Ectodermal cell (in vitro differentiated cells): Measurements from ENCODE around the gene XDH.

Source experiments
- H3K27ac ChIP-seq: 2 replicates; pipeline ENCODE4 v1.7.0; 2013; ENCODE audit warnings: mild to moderate bottlenecking, low read depth, low read length; ENCODE audit not compliant: insufficient read depth, poor library complexity, severe bottlenecking
- H3K27me3 ChIP-seq: 2 replicates; pipeline ENCODE4 v1.7.0; 2013; ENCODE audit warnings: mild to moderate bottlenecking, low read length; ENCODE audit not compliant: insufficient read depth, control insufficient read depth, poor library complexity, severe bottlenecking
- H3K36me3 ChIP-seq: one replicate; pipeline ENCODE4 v1.7.0; 2013; ENCODE audit warnings: low read length; ENCODE audit not compliant: control insufficient read depth, insufficient read depth
- H3K4me1 ChIP-seq: one replicate; pipeline ENCODE4 v1.7.0; 2013; ENCODE audit warnings: low read length; ENCODE audit not compliant: control insufficient read depth, insufficient read depth
- H3K4me3 ChIP-seq: 2 replicates; pipeline ENCODE4 v1.7.0; 2013; ENCODE audit warnings: low read depth, low read length, control low read depth; ENCODE audit not compliant: insufficient read depth
- H3K9me3 ChIP-seq: 2 replicates; pipeline ENCODE4 v1.7.0; 2013; ENCODE audit warnings: mild to moderate bottlenecking, low read length, moderate library complexity; ENCODE audit not compliant: control insufficient read depth
- WGBS, 2 experiments: methylation state at CpG; one replicate each; pipeline ENCODE4 v1.1.7; 2013; ENCODE audit warnings: missing lambda C conversion rate in 2 of 2; 5-methylcytosine and 5-hydroxymethylcytosine counted together

The XDH gene

GRCh38 chr2:31428001-31428418 lies 13.5 kb upstream of the XDH start:
- H3K27me3 ChIP-seq = no peaks in the 10 kb centered on the region
- WGBS, 2 experiments = 73 to 79% methylated on average over 4 of the region's 4 CpGs
- no peak overlapping the region for H3K4me3 ChIP-seq
- H3K27ac ChIP-seq = no peak overlapping the region
- H3K4me1 ChIP-seq = no peaks in the 10 kb centered on the region
- H3K9me3 ChIP-seq = no peaks in the 10 kb centered on the region
- H3K36me3 ChIP-seq = no peaks in the 10 kb centered on the region

DNA sequence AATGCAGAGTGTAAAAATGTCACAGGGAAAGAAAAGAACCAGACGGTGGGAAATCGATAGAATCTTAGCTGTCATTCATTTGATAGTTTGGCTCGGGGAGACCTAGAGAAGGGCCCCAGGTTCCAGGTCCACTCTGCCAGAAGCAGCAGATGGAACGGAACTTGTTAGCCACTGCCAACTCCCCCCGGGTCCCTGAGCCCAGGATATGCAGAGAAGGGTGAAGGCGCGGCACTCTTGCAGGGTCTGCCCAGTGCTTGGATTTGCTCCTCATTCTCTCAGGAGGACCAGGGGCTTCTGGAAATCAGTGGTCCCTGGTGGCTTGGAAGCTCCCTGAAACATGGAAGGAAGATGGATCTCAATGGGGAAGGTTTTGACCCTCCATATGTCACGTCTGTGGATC lies 11.6 kb upstream of the XDH start:
- Histone ChIP-seq H3K27me3 (no peaks in the 10 kb centered on the region), H3K4me1 (no peaks in the 10 kb centered on the region), H3K9me3 (no peaks in the 10 kb centered on the region), H3K36me3 (no peaks in the 10 kb centered on the region), H3K4me3 (no peak overlapping the region), H3K27ac (no peak overlapping the region)
- 94 to 97% methylated on average over 8 of the region's 8 CpGs for WGBS, 2 experiments

- WGBS, 2 experiments = 95 to 100% methylated on average over 3 of the region's 3 CpGs
Observed at GRCh38 chr2:31421634-31422033, 7.1 kb upstream of the XDH start.

GRCh38 chr2:31420936-31421335 lies 6.4 kb upstream of the XDH start:
- Histone ChIP-seq H3K4me3 (no peak overlapping the region), H3K36me3 (peaks cover 4% of the 10 kb centered on the region), H3K27ac (no peak overlapping the region), H3K27me3 (no peaks in the 10 kb centered on the region), H3K9me3 (no peaks in the 10 kb centered on the region), H3K4me1 (no peaks in the 10 kb centered on the region)
- WGBS, 2 experiments = 71 to 85% methylated on average over 1 of the region's 1 CpG

More at GRCh38 chr2:31421634-31422033, 7.1 kb upstream of the XDH start:
- no peaks in the 10 kb centered on the region for H3K4me1 ChIP-seq
- H3K27ac ChIP-seq = no peak overlapping the region
- no peaks in the 10 kb centered on the region for H3K9me3 ChIP-seq
- H3K4me3 ChIP-seq = no peak overlapping the region
- peaks cover 4% of the 10 kb centered on the region for H3K36me3 ChIP-seq
- no peaks in the 10 kb centered on the region for H3K27me3 ChIP-seq

GRCh38 chr2:31419386-31419785 lies 4.8 kb upstream of the XDH start:
- H3K9me3 ChIP-seq = no peaks in the 10 kb centered on the region
- H3K4me3 ChIP-seq = no peak overlapping the region
- H3K36me3 ChIP-seq = peaks cover 4% of the 10 kb centered on the region
- H3K27ac ChIP-seq = no peak overlapping the region
- H3K4me1 ChIP-seq = no peaks in the 10 kb centered on the region
- H3K27me3 ChIP-seq = no peaks in the 10 kb centered on the region

DNA sequence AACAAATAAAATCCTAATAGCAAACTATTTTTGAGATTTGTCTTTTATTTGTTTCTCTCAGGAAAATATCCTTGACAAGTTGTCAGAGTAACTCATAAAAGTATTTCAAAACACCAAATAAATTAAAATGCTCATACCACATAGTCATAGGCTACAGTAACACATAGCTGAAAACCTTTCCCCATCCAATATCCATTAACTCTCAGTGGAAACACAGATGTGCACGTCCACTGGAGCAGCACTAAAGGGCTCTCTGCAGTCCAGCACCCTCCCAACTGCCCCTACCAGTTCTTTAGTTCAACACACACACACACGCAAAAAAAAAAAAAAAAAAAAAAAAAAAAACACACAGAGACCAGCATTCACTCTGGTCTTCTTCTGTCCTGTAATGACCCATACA lies 879 bp upstream of the XDH start:
- Histone ChIP-seq H3K9me3 (no peaks in the 10 kb centered on the region), H3K4me1 (no peaks in the 10 kb centered on the region), H3K36me3 (peaks cover 4% of the 10 kb centered on the region), H3K27me3 (no peaks in the 10 kb centered on the region), H3K4me3 (no peak overlapping the region), H3K27ac (no peak overlapping the region)
- WGBS, 2 experiments = 87 to 93% methylated on average over 2 of the region's 2 CpGs

GRCh38 chr2:31413862-31414550 lies 536 bp downstream of the XDH start:
- Histone ChIP-seq H3K27ac (no peak overlapping the region), H3K4me3 (no peak overlapping the region), H3K9me3 (no peaks in the 10 kb centered on the region), H3K36me3 (no peaks in the 10 kb centered on the region), H3K4me1 (no peaks in the 10 kb centered on the region), H3K27me3 (no peaks in the 10 kb centered on the region)
- WGBS, 2 experiments = 89 to 91% methylated on average over 3 of the region's 5 CpGs

DNA sequence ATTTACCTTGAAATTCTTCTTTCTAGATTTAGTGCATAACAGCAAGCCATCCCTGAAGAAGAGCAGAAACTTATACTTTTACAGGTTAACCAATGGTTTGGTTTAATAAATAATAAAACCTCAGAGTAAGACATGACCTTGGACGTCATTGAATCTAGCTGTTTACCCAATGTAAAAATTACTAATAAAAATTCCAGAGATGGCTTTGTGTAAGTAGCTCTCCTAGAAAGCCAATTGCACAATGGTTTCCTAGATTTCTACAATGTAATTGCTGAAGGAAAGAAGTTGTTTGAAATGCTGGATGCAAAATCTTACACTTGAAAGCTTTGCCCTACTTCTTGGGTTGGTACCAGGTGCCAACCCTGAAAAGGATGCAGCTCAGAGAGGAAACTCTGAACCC lies 1.5 kb downstream of the XDH start:
- Histone ChIP-seq H3K36me3 (no peaks in the 10 kb centered on the region), H3K4me1 (no peaks in the 10 kb centered on the region), H3K4me3 (no peak overlapping the region), H3K9me3 (no peaks in the 10 kb centered on the region), H3K27ac (no peak overlapping the region), H3K27me3 (no peaks in the 10 kb centered on the region)
- 83% methylated on average over 1 of the region's 1 CpG; no CpG with 5 or more reads in 1 of the 2 experiments for WGBS, 2 experiments

DNA sequence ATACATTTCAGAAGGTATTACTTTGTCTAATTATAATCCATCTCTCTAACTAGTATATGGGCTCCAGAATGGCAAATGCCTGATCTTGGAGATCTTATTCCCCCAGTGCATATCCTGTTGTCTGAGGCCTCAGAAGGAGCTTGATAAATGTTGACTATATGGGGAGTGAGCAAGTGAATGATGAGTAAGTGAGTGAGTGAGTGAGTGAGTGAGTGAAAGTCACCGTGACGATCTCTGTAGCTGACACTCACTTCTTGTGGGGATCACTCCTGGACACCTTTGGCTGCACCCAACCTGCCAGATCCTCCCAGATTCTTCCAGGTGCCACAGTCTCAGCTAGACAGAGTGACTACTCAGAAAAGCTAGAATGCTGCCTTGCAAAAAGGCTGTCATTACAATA lies 2.8 kb downstream of the XDH start:
- Histone ChIP-seq H3K4me3 (no peak overlapping the region), H3K27me3 (no peaks in the 10 kb centered on the region), H3K9me3 (no peaks in the 10 kb centered on the region), H3K27ac (no peak overlapping the region), H3K4me1 (no peaks in the 10 kb centered on the region), H3K36me3 (no peaks in the 10 kb centered on the region)
- WGBS, 2 experiments = 86 to 91% methylated on average over 2 of the region's 2 CpGs

- Histone ChIP-seq H3K4me3 (no peak overlapping the region), H3K27me3 (no peaks in the 10 kb centered on the region), H3K9me3 (no peaks in the 10 kb centered on the region), H3K36me3 (no peaks in the 10 kb centered on the region), H3K27ac (no peak overlapping the region), H3K4me1 (peaks cover 3% of the 10 kb centered on the region)
- 95 to 96% methylated on average over 7 to 9 of the region's 10 CpGs for WGBS, 2 experiments
Observed at GRCh38 chr2:31406593-31407385, 7.8 kb downstream of the XDH start.
